Measurements from ENCODE around the gene ETV6.

Gene ETV6

GRCh38 chr12:11859705-11860425 is 210.4 kb downstream of the ETV6 start:
- no peak for TF ChIP-seq CTCF (IDR thresholded peaks at IDR 0.05; ENCODE audit: low read length, missing control alignments)
- DNase-seq (ENCODE audit: low read depth) = no peak
- H3K4me3 ChIP-seq (replicated peaks; ENCODE audit: low read depth, low read length) = no peak overlapping the region

- no peak overlapping the region for H3K4me3 ChIP-seq (replicated peaks; ENCODE audit: low read depth, low read length)
- no peak for DNase-seq (ENCODE audit: low read depth)
- no peak for TF ChIP-seq CTCF (IDR thresholded peaks at IDR 0.05; ENCODE audit: low read length, missing control alignments)
These were observed 211.8 kb downstream of the ETV6 start for GRCh38 chr12:11861155-11861863.

GRCh38 chr12:11861864-11862600 is 212.6 kb downstream of the ETV6 start:
- TF ChIP-seq CTCF (IDR thresholded peaks at IDR 0.05; ENCODE audit: low read length, missing control alignments) = no peak
- no peak overlapping the region for H3K4me3 ChIP-seq (replicated peaks; ENCODE audit: low read depth, low read length)
- DNase-seq (ENCODE audit: low read depth) = no peak

- TF ChIP-seq CTCF (IDR thresholded peaks at IDR 0.05; ENCODE audit: low read length, missing control alignments) = no peak
- DNase-seq (ENCODE audit: low read depth) = peak; percentile 45
- H3K4me3 ChIP-seq (replicated peaks; ENCODE audit: low read depth, low read length) = no peak overlapping the region
These were observed 213.3 kb downstream of the ETV6 start for GRCh38 chr12:11862798-11863197.

- H3K4me3 ChIP-seq (replicated peaks; ENCODE audit: low read depth, low read length) = no peak overlapping the region
- DNase-seq (ENCODE audit: low read depth) = peak; percentile 52
- no peak for TF ChIP-seq CTCF (IDR thresholded peaks at IDR 0.05; ENCODE audit: low read length, missing control alignments)
These were observed 214.0 kb downstream of the ETV6 start for GRCh38 chr12:11863478-11863906.

GRCh38 chr12:11863988-11864387 is 214.5 kb downstream of the ETV6 start:
- no peak overlapping the region for H3K4me3 ChIP-seq (replicated peaks; ENCODE audit: low read depth, low read length)
- TF ChIP-seq CTCF (IDR thresholded peaks at IDR 0.05; ENCODE audit: low read length, missing control alignments) = no peak
- DNase-seq (ENCODE audit: low read depth) = peak; percentile 71
